Stimulated activated naive CD8-positive, alpha-beta T cell treated with anti-CD3 and anti-CD28 coated beads, Interleukin-15, Interleukin-2, amounts not matched to agents 100 U/mL and 50 U/mL, for 24 hours (primary cell): ENCODE results near the gene RPL12.
"Not testable (repeated sequence)": the region's sequence is repeated elsewhere in the genome, so short reads cannot be mapped to it uniquely, and the experiment has no call there.

Source experiments
- ATAC-seq: fragments of 150-1000 bp; cut with Tn5 transposase; one replicate; pipeline ENCODE4 v1.10.0; 2021
- DNase-seq: peaks from one replicate; pipeline ENCODE4 v3.0.0; 2021

RPL12 gene

DNA sequence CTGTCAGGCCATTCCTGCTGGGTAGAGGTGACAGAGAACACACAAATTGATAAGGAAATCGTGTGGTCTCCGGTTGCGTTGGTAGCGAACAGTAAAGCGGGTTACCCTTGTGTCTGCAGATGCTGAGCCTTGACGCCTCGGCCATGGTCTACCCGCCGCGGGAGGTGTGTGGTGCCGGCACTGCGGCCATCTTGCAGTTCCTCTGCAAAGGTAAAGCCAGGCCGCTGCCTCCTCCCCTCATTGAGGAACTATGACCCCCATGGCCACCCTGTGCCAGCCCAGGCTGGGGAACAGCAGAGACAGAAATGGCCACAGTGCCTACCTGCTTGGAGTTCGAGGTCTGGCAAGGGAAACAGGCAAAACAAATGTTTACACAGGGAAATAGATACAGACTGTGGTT is 16.4 kb upstream of the RPL12 start:
- no peak for ATAC-seq
- no peak for DNase-seq

GRCh38 chr9:127466407-127466917 is 15.3 kb upstream of the RPL12 start:
- DNase-seq, ATAC-seq: not testable (repeated sequence)

DNA sequence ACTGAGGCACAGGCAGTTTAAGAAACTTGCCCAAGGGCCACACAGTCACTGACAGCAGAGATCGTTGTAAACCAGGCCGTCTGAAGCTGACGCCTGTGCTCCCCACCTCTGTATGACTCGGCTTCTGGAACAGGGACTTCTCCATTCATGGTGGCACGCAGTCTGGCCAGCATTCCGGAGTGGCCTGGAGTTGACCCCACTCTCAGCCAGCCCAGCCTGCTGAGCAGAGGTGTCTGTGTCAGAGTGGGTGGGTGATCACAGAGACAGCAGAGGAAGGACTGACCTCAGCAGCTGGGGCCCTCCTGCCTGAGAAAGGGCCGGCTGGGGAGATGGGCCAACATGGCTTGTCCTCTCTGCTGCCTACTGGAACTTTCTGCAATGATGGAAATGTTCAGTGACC is 12.7 kb upstream of the RPL12 start:
- ATAC-seq = no peak
- no peak for DNase-seq

DNA sequence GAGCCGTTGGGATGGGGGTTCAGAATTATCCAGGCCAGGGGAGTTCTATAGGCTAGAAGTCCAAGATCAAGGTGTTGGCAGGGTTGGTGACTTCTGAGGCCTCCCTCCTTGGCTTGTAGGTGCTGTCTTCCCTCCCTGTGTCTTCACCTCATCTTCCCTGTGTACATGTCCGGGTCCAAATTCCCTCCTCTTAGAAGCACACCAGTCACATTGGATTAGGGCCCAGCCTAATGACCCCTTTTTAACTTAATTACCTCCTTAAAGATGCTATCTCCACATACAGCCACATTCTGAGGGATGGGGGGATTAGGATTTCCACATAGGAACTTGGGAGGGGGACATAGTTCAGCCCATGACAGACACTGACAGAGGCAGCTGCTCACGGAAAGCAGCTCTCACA is 12.2 kb upstream of the RPL12 start:
- ATAC-seq = no peak

DNA sequence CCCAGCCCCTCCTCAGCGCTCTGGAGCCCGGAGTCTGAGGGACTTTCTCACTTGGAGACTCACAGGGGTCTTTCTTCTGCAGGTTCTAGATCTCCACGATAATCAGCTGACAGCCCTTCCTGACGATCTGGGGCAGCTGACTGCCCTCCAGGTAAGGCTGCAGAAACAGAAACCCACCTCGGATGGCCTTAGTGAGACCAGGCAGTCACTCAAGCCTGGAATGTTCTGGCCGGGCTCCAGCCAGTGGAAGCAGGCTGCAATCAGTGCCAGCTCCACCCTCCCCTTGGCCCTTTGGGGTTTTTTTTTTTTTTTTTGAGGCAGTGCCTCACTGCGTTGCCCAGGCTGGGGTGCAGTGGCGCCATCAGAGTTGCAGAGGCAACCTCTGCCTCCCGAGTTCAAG is 7.7 kb upstream of the RPL12 start:
- ATAC-seq (no peak), DNase-seq (no peak)

More for the DNA sequence above, 12.2 kb upstream of the RPL12 start:
- no peak for DNase-seq

DNA sequence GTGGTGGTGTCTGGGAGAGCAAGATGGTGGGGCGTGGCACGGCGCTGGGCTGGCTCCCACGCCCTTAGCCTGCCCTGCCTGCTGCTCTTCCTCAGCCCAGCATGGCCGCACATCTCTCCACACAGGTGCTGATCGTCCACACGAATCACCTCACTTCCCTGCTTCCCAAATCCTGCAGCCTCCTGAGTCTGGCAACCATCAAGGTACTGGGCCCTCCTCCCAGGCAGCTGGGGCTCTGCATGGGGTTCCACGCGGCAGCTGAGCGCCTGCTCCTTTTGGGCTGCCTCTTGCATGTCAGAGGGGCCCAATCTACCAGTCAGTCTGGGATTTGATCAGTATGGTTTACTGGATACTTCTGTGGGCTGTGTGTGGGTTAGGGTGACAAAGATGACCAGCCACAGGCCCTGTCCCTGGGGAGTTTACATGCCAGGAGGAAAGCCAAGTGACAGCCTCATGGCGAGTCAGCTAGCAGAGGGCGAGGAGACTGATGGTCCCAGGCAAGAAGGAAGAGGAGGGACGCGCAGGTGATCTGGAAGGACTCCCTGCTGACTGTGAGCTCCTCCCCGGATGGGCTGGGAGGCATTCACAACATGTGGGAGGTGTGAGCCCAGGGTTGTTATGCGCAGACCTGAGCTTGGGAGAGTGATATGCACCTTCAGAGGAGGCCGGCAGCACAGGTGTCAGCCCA is 6.1 kb upstream of the RPL12 start:
- ATAC-seq (no peak), DNase-seq (no peak)

DNA sequence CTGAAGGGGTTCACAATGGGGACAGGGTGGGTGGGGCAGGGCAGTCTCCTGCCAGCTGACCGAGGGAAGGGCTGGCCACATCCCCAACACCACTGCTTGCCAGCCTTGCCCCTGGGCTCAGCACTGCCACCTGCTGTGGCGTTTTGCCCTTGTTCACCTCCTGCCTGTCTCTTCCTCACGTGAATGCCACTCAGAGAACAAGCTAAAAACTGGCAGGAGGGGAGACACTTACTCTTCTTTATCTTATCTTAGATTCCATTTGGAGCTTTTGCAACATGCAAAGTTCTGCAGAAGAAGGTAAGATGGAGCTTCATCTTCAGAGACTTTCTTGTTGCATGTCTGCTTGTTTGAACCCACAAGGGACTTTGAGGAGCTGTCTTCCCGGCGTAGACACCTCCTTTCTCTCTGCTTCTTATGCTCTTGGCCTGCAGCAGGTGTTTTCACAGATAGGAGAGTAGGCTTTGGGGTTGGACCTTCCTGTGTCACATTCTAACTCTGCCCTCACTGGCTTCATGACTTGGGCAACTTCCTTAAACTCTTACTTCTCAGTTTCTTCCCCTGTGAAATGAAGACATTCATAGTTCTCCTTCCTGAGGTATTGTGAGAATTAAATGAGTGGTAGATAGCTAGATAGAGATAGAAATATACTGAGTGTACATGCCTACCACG is 4.3 kb upstream of the RPL12 start:
- ATAC-seq (no peak), DNase-seq (peak; percentile 54)

DNA sequence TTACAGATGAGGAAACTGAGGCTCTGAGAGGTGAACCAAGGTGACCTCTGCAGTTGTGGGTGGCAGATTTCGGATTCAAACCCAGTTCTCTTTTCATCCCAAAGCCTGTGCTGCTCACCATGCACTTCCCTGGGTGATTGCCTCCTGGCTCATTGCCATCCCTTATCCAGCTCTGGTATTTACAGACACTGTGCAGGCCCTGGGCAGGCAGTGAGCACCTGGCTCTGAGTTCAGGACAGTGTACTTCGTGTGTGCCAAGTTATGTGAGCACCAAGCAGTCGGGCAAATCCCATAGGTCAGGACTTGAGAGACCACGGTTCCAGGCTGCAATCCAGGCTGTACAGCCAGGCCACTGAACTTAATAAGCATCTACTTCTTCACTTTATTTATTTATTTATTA is 1.5 kb upstream of the RPL12 start:
- no peak for DNase-seq

DNA sequence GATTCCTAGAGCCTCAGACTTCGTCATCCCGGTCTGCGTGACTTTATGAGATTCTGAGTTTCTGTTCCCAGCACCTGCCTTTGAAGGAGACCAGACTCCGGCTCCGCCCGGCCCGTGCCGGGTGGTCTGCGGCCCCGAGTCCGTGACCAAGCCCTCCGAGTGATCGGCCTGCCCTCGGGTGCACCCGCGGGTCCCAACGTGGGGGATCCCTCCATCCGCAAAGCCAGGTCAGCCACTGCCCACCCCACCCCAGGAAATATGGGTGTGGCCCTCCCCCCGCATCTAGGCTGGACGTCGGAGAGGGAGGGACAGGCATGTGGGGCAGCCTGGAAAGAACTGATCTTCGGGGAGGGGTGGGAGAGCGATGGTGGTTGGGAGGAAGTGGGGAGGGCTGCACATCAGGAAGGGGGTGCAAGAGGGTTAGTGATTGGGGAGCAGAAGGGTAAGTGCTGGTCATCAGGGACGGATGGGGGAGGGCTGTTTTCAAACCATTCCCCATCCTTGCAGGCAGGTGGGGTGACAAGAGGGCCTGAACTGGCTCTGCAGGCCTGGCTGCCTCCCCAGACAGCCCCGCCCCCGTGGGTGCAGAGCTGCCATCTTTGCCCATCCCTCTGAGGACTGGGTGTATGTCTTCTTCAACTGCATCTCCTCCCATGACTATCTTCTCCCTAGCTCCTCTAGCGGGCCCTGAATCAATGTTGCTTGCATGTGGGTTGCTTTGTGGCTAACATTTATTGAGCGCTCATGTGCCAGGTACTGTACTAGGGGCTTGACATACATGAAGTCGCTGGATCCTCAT is 851 bp upstream of the RPL12 start:
- peak; percentile 73 for DNase-seq
- peak; percentile 62 for ATAC-seq

More for the DNA sequence above, 1.5 kb upstream of the RPL12 start:
- ATAC-seq = no peak

GRCh38 chr9:127451608-127451857 is 327 bp upstream of the RPL12 start:
- DNase-seq (no peak), ATAC-seq (no peak)

DNA sequence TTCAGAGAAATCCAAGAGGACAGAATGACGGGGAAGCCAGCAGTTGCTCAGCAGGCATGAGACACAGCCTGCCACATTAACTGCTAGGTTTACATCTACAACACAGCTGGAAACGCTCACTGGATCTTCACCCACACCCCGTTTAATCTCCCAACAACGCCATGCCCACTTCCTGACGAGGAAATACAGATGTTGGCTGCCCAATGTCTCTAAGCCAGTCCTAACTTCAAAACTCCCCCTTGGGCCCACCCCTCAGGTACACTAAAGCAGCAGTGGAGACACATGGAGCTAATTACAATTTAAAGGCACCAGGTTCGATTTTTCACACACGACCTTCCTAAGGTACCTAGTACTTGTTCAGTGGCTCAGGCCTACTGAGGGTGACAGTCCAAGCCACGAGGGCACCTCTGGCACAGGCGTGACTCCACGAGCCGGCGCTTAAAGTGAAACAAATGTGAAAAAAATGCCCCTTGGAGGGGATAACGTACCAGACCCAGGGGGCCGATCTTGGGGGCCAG is 904 bp downstream of the RPL12 start:
- no peak for ATAC-seq
- no peak for DNase-seq

DNA sequence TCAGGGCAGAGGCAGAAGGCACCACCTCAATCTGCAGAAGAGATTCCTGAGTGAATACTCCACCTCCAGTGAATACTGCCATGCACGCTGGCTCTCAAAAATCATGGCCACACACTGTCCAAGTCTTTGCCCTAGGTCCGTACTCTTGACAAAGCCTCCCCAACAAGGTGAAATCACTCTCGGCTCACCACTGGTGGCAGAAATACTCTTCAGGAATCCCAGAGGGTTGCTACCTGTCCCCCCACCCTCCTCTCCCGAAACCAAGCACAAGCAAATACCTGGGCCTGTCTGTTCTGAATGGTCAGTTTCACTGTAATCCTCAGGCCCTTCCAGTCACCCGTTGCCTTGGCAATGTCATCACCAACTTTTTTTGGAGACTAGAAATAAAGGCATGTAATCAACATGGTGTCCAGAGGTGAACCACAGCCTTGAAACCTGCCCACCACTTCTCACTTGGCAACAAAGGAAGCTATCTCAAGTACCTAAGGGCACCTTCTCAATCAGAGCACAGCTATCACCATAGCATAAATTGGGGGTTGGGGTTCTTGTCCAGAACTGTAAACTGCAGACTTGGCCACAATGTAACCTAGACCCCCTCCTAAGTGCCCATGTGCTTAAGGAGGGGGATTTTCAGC is 1.8 kb downstream of the RPL12 start:
- DNase-seq = no peak
- ATAC-seq = no peak

- DNase-seq = no peak
- ATAC-seq = no peak
Measured at GRCh38 chr9:127448112-127448805, 2.9 kb downstream of the RPL12 start.

GRCh38 chr9:127447416-127448111 is 3.6 kb downstream of the RPL12 start:
- ATAC-seq (no peak), DNase-seq (no peak)

DNA sequence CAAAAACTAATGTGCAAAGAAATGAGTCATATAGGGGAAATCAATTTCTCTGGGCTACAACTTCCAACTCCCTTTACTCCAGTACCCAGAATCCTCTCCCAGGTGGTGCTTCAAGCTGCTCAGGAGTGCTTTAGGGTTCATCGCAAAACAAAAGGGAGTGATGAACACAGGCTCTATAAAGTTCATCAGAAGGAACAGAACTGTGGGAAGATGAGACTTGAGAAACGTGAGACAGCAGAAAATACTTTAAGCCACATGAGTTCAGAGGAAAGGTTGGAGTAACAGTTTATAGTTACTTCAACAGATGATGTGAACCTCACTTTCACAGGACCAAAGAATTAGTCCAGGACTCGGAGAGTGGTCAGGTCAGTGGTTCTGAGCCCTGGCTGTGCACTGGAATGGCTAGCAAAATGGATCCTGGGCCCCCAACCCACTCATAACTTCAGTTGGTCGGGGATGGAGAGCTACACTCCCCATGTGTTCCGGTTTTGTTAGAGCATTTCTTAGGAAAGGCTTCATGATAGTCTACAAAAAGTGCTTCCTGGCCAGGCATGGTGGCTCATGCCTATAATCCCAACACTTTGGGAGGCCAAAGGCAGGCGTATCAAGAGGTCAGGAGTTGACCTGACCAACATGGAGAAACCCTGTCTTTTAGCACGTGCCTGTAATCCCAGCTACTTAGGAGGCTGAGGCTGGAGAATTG is 4.3 kb downstream of the RPL12 start:
- ATAC-seq = peak; percentile 5
- DNase-seq = no peak

- ATAC-seq (peak; percentile 13), DNase-seq (peak; percentile 26)
Measured at GRCh38 chr9:127445851-127446712, 5.1 kb downstream of the RPL12 start.

- DNase-seq (peak; percentile 42), ATAC-seq (peak; percentile 3)
Measured at GRCh38 chr9:127444921-127445850, 6.0 kb downstream of the RPL12 start.

DNA sequence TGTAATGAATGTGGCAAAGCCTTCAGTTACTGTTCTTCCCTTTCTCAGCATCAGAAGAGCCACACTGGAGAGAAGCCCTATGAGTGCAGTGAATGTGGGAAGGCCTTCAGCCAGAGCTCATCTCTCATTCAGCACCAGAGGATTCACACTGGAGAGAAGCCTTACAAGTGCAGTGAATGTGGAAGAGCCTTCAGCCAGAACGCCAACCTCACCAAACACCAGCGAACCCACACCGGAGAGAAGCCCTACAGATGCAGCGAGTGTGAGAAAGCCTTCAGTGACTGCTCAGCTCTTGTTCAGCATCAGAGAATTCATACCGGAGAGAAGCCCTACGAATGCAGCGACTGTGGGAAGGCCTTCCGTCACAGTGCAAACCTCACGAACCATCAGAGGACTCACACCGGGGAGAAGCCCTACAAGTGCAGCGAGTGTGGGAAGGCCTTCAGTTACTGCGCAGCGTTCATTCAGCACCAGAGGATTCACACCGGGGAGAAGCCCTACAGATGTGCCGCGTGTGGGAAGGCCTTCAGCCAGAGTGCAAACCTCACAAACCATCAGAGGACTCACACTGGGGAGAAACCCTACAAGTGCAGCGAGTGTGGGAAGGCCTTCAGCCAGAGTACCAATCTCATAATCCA is 6.8 kb downstream of the RPL12 start:
- ATAC-seq (peak; percentile 1), DNase-seq (peak; percentile 36)
